Measurements from ENCODE around the gene TMCO4. TPM values are rescaled to one million over a fixed set of nuclear protein-coding genes. Genes with fewer than 3 reads are reported as not detected.

The TMCO4 gene
- total RNA-seq, 2 experiments from 2014 or later, result 13.2 to 15.6 TPM

GRCh38 chr1:19650416-19651140 is 149.1 kb downstream of the TMCO4 start:
- no peaks in the 10 kb centered on the region for H3K36me3 Mint-ChIP-seq (ENCODE audit: low read depth)
- intact Hi-C loops (cut with DNase I, micrococcal nuclease), result loop anchor here (5.0 to 10.0 kb wide), 6 partner anchors 163 to 396 kb away; partner anchors contain the start of genes AKR7A2 (in 2 of the 2), SLC66A1 (in 2 of the 2), CAPZB (in 1 of the 2) and EMC1 (in 1 of the 2)
- no peaks in the 10 kb centered on the region for H3K27me3 Mint-ChIP-seq
- H3K4me1 Mint-ChIP-seq, result peaks cover 21% of the 10 kb centered on the region
- no peak overlapping the region for H3K4me3 Mint-ChIP-seq
- ChIA-PET POLR2A (no interaction called here), CTCF (interaction anchor here (0.6 to 1.2 kb wide), 9 partner anchors 9 to 547 kb away, joined by 3 to 7 read pairs (median 3); partner anchors contain the start of gene AKR7A3)
- no peaks in the 10 kb centered on the region for H3K9me3 Mint-ChIP-seq (ENCODE audit: low read depth)
- no peak for DNase-seq
- ATAC-seq, result no peak
- no peak overlapping the region for H3K27ac Mint-ChIP-seq

- H3K27ac Mint-ChIP-seq, result no peak overlapping the region
- peaks cover 2% of the 10 kb centered on the region for H3K27me3 Mint-ChIP-seq
- ChIA-PET CTCF (interaction anchor here (0.7 to 4.1 kb wide), 4 partner anchors 12 to 466 kb away, joined by 3 to 27 read pairs (median 3); no protein-coding TSS in a partner anchor), POLR2A (no interaction called here)
- H3K9me3 Mint-ChIP-seq (ENCODE audit: low read depth), result no peaks in the 10 kb centered on the region
- DNase-seq, result peak; percentile 65
- no peak overlapping the region for H3K4me3 Mint-ChIP-seq
- no peak for ATAC-seq
- peaks cover 16% of the 10 kb centered on the region for H3K4me1 Mint-ChIP-seq
- intact Hi-C loops (cut with DNase I, micrococcal nuclease), result loop anchor here in 1 of 2 experiments (5.0 kb wide), 1 partner anchor 51 kb away; a partner anchor contains a TSS
- no peaks in the 10 kb centered on the region for H3K36me3 Mint-ChIP-seq (ENCODE audit: low read depth)
Measured at GRCh38 chr1:19648689-19649088, 151.0 kb downstream of the TMCO4 start.

GRCh38 chr1:19648239-19648638 is 151.5 kb downstream of the TMCO4 start:
- H3K4me1 Mint-ChIP-seq, result peaks cover 18% of the 10 kb centered on the region
- H3K27me3 Mint-ChIP-seq, result peaks cover 6% of the 10 kb centered on the region
- no peak for DNase-seq
- H3K4me3 Mint-ChIP-seq, result no peak overlapping the region
- ChIA-PET POLR2A (no interaction called here), CTCF (interaction anchor here (0.7 to 4.1 kb wide), 6 partner anchors 13 to 465 kb away, joined by 3 to 27 read pairs (median 3); no protein-coding TSS in a partner anchor)
- H3K36me3 Mint-ChIP-seq (ENCODE audit: low read depth), result no peaks in the 10 kb centered on the region
- ATAC-seq, result no peak
- no peak overlapping the region for H3K27ac Mint-ChIP-seq
- intact Hi-C loops (cut with DNase I, micrococcal nuclease), result loop anchor here in 1 of 2 experiments (5.0 kb wide), 1 partner anchor 51 kb away; a partner anchor contains a TSS
- no peaks in the 10 kb centered on the region for H3K9me3 Mint-ChIP-seq (ENCODE audit: low read depth)

- ChIA-PET CTCF (interaction anchor here (0.6 to 4.1 kb wide), 8 partner anchors 12 to 224 kb away, joined by 3 to 27 read pairs (median 3); no protein-coding TSS in a partner anchor), POLR2A (no interaction called here)
- no peak for ATAC-seq
- peaks cover 12% of the 10 kb centered on the region for H3K27me3 Mint-ChIP-seq
- no peak overlapping the region for H3K4me3 Mint-ChIP-seq
- no peaks in the 10 kb centered on the region for H3K36me3 Mint-ChIP-seq (ENCODE audit: low read depth)
- H3K9me3 Mint-ChIP-seq (ENCODE audit: low read depth), result no peaks in the 10 kb centered on the region
- intact Hi-C loops (cut with DNase I, micrococcal nuclease), result loop anchor here in 1 of 2 experiments (5.0 kb wide), 1 partner anchor 50 kb away; a partner anchor contains a TSS
- no peak overlapping the region for H3K27ac Mint-ChIP-seq
- DNase-seq, result peak; percentile 34
- peaks cover 21% of the 10 kb centered on the region for H3K4me1 Mint-ChIP-seq
Measured at GRCh38 chr1:19647643-19648042, 152.1 kb downstream of the TMCO4 start.

GRCh38 chr1:19646377-19647319 is 153.1 kb downstream of the TMCO4 start:
- Mint-ChIP-seq H3K4me1 (peaks cover 21% of the 10 kb centered on the region), H3K27ac (no peak overlapping the region), H3K36me3 (ENCODE audit: low read depth) (no peaks in the 10 kb centered on the region), H3K27me3 (peaks cover 15% of the 10 kb centered on the region), H3K4me3 (no peak overlapping the region), H3K9me3 (ENCODE audit: low read depth) (no peaks in the 10 kb centered on the region)
- ChIA-PET CTCF (interaction anchor here (0.5 to 4.1 kb wide), 12 partner anchors 9 to 283 kb away, joined by 3 to 27 read pairs (median 3); no protein-coding TSS in a partner anchor), POLR2A (no interaction called here)
- intact Hi-C loops (cut with DNase I, micrococcal nuclease), result loop anchor here in 1 of 2 experiments (5.0 kb wide), 1 partner anchor 49 kb away; a partner anchor contains a TSS
- no peak for ATAC-seq
- DNase-seq, result peak; percentile 46

- ChIA-PET POLR2A (no interaction called here), CTCF (interaction anchor here (0.7 to 4.1 kb wide), 2 partner anchors 15 to 16 kb away, joined by 6 to 27 read pairs; no protein-coding TSS in a partner anchor)
- no peak for DNase-seq
- Mint-ChIP-seq H3K4me1 (peaks cover 21% of the 10 kb centered on the region), H3K27me3 (peaks cover 18% of the 10 kb centered on the region), H3K9me3 (ENCODE audit: low read depth) (no peaks in the 10 kb centered on the region), H3K36me3 (ENCODE audit: low read depth) (no peaks in the 10 kb centered on the region), H3K4me3 (peak overlapping the region; percentile 88), H3K27ac (no peak overlapping the region)
- intact Hi-C loops (cut with DNase I, micrococcal nuclease), result loop anchor here (2.0 to 5.0 kb wide), 3 partner anchors 48 to 395 kb away; partner anchors contain the start of genes CAPZB (in 1 of the 2), EMC1 (in 1 of the 2) and MRTO4 (in 1 of the 2)
- no peak for ATAC-seq
Measured at GRCh38 chr1:19645411-19646251, 154.1 kb downstream of the TMCO4 start.

- H3K4me3 Mint-ChIP-seq, result peak overlapping the region; percentile 88
Measured at GRCh38 chr1:19644681-19645410, 154.9 kb downstream of the TMCO4 start.

GRCh38 chr1:19644395-19644680 is 155.4 kb downstream of the TMCO4 start:
- no peaks in the 10 kb centered on the region for H3K9me3 Mint-ChIP-seq (ENCODE audit: low read depth)
- ATAC-seq, result peak; percentile 3
- intact Hi-C loops (cut with DNase I, micrococcal nuclease), result loop anchor here in 1 of 2 experiments (1.0 to 2.0 kb wide), 3 partner anchors 48 to 394 kb away; partner anchors contain the start of genes CAPZB, EMC1 and MRTO4

More at GRCh38 chr1:19644681-19645410, 154.9 kb downstream of the TMCO4 start:
- peak; percentile 24 for ATAC-seq
- H3K27ac Mint-ChIP-seq, result peak overlapping the region; percentile 64
- H3K4me1 Mint-ChIP-seq, result peaks cover 21% of the 10 kb centered on the region
- H3K9me3 Mint-ChIP-seq (ENCODE audit: low read depth), result no peaks in the 10 kb centered on the region
- CTCF ChIA-PET, result interaction anchor here (0.6 to 0.7 kb wide), 2 partner anchors 17 kb away, joined by 3 to 6 read pairs; no protein-coding TSS in a partner anchor
- POLR2A ChIA-PET, result no interaction called here
- H3K27me3 Mint-ChIP-seq, result peaks cover 18% of the 10 kb centered on the region
- H3K36me3 Mint-ChIP-seq (ENCODE audit: low read depth), result no peaks in the 10 kb centered on the region
- DNase-seq, result peak; percentile 74
- intact Hi-C loops (cut with DNase I, micrococcal nuclease), result loop anchor here (1.0 to 5.0 kb wide), 4 partner anchors 48 to 394 kb away; partner anchors contain the start of genes CAPZB (in 1 of the 2), EMC1 (in 1 of the 2) and MRTO4 (in 1 of the 2)

GRCh38 chr1:19643602-19644394 is 155.9 kb downstream of the TMCO4 start, which contains the start of gene NBL1:
Gene NBL1, plus strand, starts transcription at chr1:19644311. Its CDS starts 10,720 bp downstream, at chr1:19655031.
- Mint-ChIP-seq H3K4me1 (peaks cover 21% of the 10 kb centered on the region), H3K4me3 (peak within 1 kb of the TSS; percentile 88), H3K36me3 (ENCODE audit: low read depth) (no peaks in the 10 kb centered on the region), H3K27me3 (peaks cover 18% of the 10 kb centered on the region), H3K27ac (peak within 1 kb of the TSS; percentile 64), H3K9me3 (ENCODE audit: low read depth) (no peaks in the 10 kb centered on the region)
- CTCF ChIA-PET, result interaction anchor here (0.6 to 2.5 kb wide), 5 partner anchors 10 to 761 kb away, joined by 3 to 12 read pairs (median 3); no protein-coding TSS in a partner anchor
- DNase-seq, result peak; percentile 84
- peak; percentile 84 for ATAC-seq
- intact Hi-C loops (cut with DNase I, micrococcal nuclease), result loop anchor here in 1 of 2 experiments (1.0 to 2.0 kb wide), 3 partner anchors 47 to 393 kb away; partner anchors contain the start of genes CAPZB, EMC1 and MRTO4
- POLR2A ChIA-PET, result no interaction called here

More at GRCh38 chr1:19644395-19644680, 155.4 kb downstream of the TMCO4 start:
- peaks cover 18% of the 10 kb centered on the region for H3K27me3 Mint-ChIP-seq
- no peaks in the 10 kb centered on the region for H3K36me3 Mint-ChIP-seq (ENCODE audit: low read depth)
- peaks cover 21% of the 10 kb centered on the region for H3K4me1 Mint-ChIP-seq
- no peak for DNase-seq
- ChIA-PET POLR2A (no interaction called here), CTCF (interaction anchor here (0.6 to 2.5 kb wide), 2 partner anchors 9 to 17 kb away, joined by 3 to 12 read pairs; no protein-coding TSS in a partner anchor)
- H3K4me3 Mint-ChIP-seq, result no peak overlapping the region
- H3K27ac Mint-ChIP-seq, result no peak overlapping the region
